HepG2 (cell line): ENCODE results near the gene NKAIN2.

Experiments
- HOXD1 ChIP-seq: sonication (generic); formaldehyde crosslinking; IDR thresholded peaks from 2 replicates; pipeline ENCODE4 v1.5.0; 2020; ENCODE audit warnings: missing genetic modification reagents
- POLR2AphosphoS5 ChIP-seq: IDR thresholded peaks from 2 replicates; pipeline ENCODE4 v1.6.1; 2012; ENCODE audit warnings: low read depth, low read length
- SRF ChIP-seq: IDR thresholded peaks from 2 replicates; pipeline ENCODE4 v1.6.1; 2011; ENCODE audit warnings: mild to moderate bottlenecking, low read depth, low read length, moderate library complexity
- ZNF121 ChIP-seq: sonication (generic); formaldehyde crosslinking; IDR thresholded peaks from 2 replicates; pipeline ENCODE4 v1.5.0; 2020; ENCODE audit warnings: mild to moderate bottlenecking, missing genetic modification reagents
- ZNF207 ChIP-seq: fragments of 450-650 bp; IDR thresholded peaks from 2 replicates; pipeline ENCODE4 v1.6.1; 2016; ENCODE audit warnings: antibody characterized with exemption, borderline replicate concordance
- ZNF230 ChIP-seq: sonication (generic); formaldehyde crosslinking; IDR thresholded peaks from 2 replicates; pipeline ENCODE4 v1.4.0; 2020; ENCODE audit warnings: mild to moderate bottlenecking, missing genetic modification reagents
- ZNF713 ChIP-seq: sonication (generic); formaldehyde crosslinking; IDR thresholded peaks from 2 replicates; pipeline ENCODE4 v1.4.0; 2020; ENCODE audit warnings: mild to moderate bottlenecking, missing genetic modification reagents
- TF ChIP-seq, protein P1 (sequence below): sonication (generic); formaldehyde crosslinking; IDR thresholded peaks from 2 replicates; pipeline ENCODE4 v1.5.0; 2020; ENCODE audit warnings: mild to moderate bottlenecking, missing genetic modification reagents, moderate library complexity
- TF ChIP-seq, protein P2 (sequence below), 2 experiments: sonication (generic) in 1 of 2; formaldehyde crosslinking in 1 of 2; IDR thresholded peaks; 2 replicates each; pipeline versions ENCODE4 v1.5.1 to v1.6.1; 2011 to 2020; ENCODE audit warnings: borderline replicate concordance in 1 of 2, low read depth in 1 of 2, low read length in 1 of 2, mild to moderate bottlenecking in 1 of 2, missing genetic modification reagents in 1 of 2, moderate library complexity in 1 of 2

DNA sequence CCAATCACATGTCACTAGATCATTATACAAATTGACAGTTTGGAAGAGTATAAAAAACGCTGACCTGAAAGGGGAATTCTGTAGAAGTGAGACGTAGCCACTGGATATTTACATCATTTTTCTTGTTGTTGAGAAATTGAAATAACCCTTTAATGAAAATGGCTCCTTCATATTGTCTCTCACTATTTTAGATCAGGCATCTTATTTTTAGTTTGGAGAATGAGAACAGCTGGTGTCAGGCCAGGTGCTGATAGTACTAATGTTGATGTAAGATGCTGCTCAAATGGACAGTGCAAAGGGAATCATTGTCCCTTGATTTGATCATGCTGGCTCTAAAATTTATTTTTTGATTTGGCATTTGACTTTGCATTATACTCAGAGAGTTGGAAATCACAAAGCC is 17.4 kb downstream of the NKAIN2 start:
- no peak for TF ChIP-seq ZNF713
- no peak for TF ChIP-seq POLR2AphosphoS5
- TF ChIP-seq, protein P1, sequence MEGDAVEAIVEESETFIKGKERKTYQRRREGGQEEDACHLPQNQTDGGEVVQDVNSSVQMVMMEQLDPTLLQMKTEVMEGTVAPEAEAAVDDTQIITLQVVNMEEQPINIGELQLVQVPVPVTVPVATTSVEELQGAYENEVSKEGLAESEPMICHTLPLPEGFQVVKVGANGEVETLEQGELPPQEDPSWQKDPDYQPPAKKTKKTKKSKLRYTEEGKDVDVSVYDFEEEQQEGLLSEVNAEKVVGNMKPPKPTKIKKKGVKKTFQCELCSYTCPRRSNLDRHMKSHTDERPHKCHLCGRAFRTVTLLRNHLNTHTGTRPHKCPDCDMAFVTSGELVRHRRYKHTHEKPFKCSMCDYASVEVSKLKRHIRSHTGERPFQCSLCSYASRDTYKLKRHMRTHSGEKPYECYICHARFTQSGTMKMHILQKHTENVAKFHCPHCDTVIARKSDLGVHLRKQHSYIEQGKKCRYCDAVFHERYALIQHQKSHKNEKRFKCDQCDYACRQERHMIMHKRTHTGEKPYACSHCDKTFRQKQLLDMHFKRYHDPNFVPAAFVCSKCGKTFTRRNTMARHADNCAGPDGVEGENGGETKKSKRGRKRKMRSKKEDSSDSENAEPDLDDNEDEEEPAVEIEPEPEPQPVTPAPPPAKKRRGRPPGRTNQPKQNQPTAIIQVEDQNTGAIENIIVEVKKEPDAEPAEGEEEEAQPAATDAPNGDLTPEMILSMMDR (CRISPR knock-in tag), result no peak
- no peak for TF ChIP-seq SRF
- TF ChIP-seq, protein P2, sequence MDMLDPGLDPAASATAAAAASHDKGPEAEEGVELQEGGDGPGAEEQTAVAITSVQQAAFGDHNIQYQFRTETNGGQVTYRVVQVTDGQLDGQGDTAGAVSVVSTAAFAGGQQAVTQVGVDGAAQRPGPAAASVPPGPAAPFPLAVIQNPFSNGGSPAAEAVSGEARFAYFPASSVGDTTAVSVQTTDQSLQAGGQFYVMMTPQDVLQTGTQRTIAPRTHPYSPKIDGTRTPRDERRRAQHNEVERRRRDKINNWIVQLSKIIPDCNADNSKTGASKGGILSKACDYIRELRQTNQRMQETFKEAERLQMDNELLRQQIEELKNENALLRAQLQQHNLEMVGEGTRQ (IDR thresholded peaks at IDR 0.05; ENCODE audit: low read depth, low read length), result no peak
- TF ChIP-seq, protein P2 (CRISPR knock-in tag; IDR thresholded peaks at IDR 0.05; ENCODE audit: borderline replicate concordance), result no peak
- no peak for TF ChIP-seq ZNF207
- no peak for TF ChIP-seq ZNF230
- no peak for TF ChIP-seq HOXD1 (CRISPR knock-in tag)
- no peak for TF ChIP-seq ZNF121 (CRISPR knock-in tag)
